HG03066 (cell line): ENCODE measurements around the gene POLL.
"Not testable (repeated sequence)": the region's sequence is repeated elsewhere in the genome, so short reads cannot be mapped to it uniquely, and the experiment has no call there.

Experiments
- ATAC-seq: cut with Tn5 transposase; IDR thresholded peaks from one replicate; pipeline ENCODE4 v1.9.1; 2021; ENCODE audit warnings: low read depth; ENCODE audit not compliant: unreplicated experiment

POLL gene

DNA sequence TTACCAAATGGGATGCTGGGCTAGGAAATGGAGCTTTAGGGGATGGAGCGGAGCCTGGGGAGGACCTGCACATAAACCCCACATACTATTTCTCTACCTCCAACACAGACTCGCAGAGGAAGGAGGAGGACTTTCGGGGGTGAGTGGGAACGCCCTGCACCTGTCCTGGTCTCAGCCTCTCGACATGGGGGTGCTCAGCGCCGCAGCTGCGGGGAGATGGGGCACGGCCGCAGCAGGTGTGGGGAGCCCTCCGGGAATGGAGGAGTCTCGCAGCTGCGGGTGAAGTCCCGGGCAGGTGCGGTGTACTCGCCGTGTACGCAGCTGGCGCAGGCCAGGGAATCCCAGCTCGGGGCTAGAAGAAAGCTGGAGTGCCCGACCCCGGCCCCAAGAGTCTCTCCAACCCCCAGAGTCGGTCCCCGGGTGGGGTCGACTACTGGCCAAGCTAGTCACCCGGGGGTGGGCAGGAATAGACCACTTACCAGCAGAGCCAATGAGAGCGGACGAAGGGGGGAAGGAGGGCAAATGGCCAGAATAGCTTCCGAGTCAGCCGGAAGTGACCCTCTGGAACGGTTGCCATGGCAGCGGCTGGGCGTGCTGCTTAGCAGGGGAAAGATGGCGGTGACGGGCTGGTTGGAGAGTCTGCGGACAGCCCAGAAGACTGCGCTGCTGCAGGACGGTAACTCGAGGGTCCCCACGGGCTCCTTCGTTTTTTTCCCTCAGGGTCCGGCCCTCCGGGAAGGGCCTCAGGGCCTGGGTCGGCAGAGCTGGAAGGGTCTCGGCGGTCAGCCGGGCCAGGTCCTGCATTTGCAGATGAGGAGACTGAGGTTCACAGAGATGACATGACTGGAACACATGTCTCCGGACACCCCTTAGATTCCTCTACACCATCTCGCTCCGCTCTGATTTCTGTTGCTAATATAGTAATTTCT, at the start of gene POLL, which contains the start of gene DPCD:
TSS of gene POLL (minus strand) at position 533 of the 929 bp plus-strand sequence. CDS start 897 bp downstream, outside the sequence.
TSS of gene DPCD (plus strand) at position 597 of the 929 bp plus-strand sequence. CDS start at position 613, 16 bp downstream.
- ATAC-seq: peak; percentile 98

DNA sequence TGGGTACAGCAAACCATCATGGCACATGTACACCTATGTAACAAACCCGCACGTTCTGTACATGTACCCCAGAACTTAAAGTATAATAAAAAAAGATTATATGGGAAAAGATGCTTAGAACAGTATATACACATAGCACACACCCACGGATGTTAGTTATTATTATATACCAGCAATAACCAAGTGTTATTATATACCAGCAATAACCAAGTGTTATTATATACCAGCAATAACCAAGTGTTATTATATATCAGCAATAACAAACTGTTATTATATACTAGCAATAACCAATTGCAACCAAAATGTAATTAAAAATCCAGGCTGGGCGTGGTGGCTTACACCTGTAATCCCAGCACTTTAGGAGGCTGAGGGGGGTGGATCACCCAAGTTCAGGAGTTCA, 45.5 kb upstream of the POLL start:
- not testable (repeated sequence) for ATAC-seq

DNA sequence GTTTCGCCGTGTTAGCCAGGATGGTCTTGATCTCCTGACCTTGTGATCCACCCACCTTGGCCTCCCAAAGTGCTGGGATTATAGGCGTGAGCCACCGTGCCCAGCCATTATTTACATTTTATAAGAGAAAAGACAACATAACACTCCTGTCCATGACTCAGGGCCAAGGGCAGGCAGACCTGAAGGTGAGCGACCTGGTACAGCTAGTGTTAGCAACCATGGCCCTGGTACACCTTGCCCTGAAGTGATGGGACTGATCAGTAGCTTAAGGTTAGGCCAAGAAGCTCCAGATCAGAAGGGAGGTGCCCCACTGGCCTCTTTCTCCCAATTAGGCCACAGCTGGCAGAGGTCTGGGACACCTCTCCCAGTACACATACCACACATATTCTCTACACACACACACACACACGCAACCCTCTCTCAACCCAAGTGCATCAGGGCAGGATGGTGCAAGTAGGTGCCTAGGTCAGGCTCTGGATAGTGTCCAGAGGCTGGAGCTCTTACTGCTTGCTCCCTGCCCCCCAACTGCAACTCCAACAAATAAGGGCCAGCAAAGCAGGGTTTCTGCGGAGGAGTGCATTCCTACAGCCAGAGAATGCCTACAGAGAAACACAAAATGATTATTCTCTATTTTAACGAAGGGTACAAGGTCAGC, 43.9 kb upstream of the POLL start:
- ATAC-seq: no peak

DNA sequence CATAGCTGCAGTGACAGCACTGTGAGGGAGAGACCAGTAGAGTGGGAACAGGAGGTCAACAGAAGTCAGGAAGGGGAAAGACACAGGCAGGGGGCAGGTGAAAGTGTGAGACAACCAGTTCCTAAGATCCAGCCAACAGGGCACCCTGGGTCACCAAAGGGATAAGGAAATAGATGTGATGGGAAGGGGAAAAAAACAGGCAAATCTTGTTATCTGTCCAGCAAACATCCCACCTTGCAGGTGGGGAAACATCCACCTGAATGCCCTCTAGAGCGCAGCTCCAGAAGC, 42.5 kb upstream of the POLL start:
- no peak for ATAC-seq

DNA sequence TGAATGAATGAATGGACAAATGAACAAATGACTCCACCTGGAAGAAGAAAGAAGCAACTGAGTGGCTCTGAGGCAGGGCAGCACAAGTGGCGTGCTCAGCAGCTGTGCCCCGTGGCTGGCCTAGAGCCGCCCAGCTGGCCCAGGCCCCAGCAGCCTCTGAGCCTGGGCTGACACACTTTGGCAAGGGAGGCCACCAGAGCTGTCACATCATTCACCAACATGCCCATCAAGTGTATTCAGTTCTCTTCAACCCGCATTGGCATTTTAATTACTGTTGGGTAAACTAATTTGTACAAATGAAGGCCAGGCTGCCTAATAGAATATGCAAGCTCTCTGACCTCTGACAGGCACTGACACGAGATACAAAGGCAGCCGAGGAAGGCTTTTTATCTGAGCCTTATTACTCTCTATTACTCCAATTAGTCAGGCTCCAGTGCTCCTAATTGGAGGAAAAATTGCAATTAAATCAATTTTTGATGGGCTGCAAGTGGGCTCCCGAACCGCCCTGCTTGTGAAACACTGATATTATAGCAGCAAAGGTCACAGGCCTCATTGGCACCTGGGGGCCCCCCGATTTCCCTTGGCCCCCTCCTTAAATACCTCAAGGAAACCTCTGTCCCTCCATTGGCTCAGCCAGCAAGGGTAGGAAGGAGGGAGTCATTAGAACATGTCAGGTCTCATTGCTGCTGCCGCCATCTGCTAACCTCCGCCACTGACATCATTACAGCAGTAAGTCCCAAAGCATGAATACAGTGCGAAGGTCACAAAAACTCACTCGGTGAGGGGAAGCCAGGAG, 42.0 kb upstream of the POLL start:
- no peak for ATAC-seq

DNA sequence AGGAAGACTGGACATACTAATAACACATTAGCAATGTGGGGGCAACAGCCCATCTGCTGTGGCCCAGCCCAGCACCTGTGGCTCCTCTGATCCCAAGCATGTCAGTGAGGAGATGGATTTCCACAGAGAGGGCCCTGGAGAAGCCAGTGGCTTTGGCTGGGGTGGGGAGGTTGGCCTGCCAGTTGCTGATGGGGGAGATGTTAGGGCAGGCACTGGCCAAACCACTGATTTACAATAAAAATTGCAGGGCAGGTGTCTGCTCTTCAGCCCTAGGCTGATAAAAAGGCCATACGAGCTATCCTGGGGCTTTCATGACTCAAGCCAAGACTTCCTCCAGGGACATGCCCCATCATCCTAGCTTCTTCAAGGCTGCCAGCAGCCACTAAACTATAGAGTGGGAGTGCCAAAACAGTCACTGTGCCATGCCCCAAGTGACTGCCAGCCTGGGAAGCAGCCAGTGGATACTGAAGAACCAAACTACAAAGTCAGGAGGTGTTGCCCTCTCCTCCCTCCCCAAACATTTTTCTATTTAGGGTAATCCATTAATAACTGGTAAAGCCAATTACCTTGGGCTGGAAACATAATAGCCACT, 37.9 kb upstream of the POLL start:
- ATAC-seq: no peak

DNA sequence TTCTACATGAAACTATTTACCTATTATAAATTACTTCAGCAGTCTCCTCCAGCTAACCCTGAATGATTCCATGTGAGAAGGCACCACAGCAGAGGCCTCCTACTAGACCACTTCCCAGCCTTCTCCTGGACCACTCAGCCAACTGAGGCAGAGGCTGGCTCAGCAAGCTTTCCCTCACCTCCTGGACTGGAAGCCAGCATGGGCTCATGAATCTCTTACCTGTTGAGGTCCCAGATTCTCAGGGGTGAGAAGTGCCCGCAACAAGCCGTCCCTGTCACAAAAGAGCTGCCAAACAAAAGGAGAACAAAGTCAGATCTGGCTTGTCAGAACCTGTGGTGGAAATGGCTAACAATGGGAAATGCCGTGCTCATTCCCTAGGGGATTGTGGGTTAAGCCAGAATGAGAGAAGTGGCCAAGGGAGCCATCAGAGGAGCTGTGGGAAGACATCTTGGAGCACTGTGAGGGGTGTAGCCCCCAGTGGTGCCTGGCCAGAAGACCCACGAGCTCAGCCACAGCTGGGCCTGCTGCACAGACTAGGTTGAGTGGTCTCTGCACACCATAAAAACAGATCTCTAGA, 36.6 kb upstream of the POLL start:
- no peak for ATAC-seq

DNA sequence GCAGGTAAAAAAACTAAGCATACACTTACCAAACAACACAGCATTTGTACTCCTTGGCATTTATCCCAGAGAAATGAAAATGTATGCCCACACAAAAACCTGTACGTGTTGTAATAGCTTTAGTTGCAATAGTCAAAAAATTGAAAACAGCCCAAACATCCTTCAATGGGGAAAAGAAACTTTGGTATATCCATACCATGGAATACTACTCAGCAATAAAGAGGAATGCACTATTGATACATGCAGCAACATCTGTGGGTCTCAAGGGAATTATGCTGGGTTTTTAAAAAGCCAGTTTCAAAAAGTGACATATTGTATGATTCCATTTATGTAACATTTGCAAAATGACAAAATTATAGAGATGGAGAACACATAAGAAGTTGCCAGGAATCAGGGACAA, 35.5 kb upstream of the POLL start:
- no peak for ATAC-seq

DNA sequence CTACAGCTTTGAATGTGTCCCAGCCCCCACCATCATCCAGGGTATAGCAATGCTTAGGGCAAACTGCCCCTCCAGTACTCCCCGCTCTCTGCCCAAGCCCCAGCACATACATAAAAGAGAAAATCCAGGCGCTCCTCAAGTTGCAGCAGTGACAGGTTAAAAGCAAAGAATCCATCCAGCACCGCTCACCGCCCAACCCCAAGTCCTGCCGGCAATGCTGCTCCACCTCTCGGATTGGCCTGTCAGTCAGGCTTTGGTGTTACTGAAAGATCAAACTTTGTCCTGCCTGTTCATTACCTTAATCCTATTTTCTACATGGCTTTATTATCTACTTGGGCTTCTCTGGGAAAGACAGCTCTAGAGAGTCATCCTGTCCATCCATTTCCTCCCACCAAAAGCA, 31.9 kb upstream of the POLL start:
- no peak for ATAC-seq

DNA sequence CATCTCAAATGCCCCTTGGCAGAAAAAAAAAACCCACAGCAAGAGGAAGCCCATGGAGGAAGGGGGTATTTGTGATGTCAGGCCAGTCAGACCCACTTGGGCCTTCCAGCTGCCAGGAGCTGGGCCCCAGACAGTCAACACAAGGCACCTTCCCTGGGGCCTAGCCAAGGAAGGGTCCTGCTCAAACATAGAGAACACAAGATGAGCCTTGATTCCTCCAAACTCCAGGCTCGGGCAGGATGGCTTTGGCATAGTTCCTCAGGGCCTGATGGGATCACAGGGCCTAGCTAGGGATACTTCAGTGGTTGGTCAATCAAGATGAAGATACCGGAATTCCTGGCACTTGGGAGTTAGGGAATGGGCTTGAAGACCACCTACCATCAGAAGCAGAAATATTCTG, 30.8 kb upstream of the POLL start:
- ATAC-seq: no peak

DNA sequence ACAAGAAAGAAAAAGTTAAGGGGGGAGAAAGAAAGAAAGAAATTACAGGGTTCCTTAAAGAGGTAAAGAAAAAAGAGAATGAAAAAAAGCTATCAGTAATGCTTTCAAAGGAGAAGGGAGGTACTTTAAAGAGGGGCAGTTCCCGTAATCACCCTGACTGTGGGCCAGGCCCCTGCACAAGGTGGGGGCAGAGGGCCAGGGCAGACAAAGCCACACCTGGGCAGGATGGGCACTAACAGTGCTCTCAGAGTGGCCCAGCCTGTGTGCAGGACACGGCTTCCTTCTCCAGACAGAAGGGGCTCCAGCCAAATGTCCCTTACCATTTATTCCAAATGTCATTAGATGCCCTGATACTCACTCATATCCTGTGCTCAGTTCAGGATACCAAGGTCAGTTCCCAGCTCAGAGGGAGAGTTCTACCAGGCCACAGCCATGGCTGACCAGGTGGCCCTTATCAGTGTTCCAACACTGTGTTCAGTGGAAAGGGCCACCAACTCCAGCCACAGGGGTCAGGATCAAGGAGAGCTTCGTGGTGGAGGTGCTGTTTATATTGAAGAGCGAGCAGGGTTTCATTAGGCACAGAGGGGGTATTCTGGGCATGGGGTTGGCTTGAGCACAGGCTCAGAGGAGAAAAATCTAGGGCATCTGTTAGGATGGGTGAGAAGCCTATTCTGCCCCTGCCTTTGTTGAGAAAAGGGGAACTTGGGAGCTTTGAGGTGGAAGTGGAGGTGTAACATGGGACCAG, 29.9 kb upstream of the POLL start:
- ATAC-seq: no peak

DNA sequence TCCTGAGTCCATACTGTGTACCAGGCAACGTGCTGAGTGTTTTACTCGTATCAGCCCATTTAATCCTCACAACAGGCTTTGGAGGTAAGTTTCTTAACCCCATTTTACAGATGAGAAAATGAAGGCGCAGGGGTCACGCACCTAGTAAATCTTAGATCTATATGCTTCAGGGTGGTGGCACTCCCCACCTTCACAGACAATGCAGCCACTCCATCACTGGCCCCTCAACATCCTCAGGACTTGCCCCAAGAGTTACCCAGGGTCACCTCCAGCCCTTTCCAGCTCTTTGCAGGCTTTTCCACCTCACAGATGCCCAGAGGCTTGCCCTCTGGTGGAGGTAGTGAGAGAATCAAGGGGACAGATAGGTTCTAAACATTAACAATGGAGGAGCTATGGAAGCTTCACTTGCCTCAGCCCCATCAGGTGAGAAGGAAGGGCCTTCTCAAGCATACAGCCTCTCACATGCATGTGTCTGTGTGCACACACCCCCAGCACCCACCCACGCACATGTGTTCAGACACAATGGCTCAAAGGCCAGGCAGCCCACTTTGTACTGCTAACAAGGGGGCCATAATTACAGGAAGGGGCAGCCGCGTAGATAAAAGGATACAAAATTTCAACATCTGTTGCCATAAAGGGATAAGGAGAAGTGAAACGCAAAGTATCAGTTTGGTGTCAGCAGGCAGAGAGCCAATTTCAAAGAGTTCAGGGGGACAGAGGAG, 29.2 kb upstream of the POLL start:
- no peak for ATAC-seq

DNA sequence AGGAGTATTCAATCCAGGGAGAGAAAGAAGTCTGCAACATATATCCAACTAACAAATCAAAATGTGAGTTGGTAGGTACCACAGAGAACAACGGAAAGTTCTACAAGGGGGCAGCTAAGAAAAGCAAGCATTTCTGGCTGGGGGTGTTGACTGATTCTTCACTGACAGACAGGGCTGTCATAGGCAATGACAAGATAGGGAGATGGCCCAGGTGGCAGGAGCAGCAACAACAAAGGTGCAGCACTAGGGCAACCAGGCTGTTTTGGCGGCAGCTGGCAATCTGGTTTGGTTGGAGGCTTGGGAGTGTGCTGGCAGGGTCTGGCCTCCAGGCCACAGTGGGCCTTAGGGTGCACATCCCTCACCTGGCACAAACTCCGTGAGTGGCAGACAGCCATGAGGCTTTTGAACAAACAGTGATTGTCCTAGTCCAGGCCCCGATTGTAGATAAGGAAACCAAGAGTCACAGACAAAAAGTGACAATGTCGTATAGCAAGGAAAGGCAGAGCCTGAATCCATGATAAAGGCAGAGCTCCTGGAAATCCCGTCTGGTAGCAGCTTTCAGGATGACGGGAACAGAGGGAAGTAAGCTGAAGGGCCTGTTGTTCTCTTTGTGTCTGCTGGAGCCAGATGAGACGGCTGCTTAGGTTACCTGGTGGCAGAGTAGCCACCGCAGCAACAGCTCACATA, 28.5 kb upstream of the POLL start:
- ATAC-seq: no peak

DNA sequence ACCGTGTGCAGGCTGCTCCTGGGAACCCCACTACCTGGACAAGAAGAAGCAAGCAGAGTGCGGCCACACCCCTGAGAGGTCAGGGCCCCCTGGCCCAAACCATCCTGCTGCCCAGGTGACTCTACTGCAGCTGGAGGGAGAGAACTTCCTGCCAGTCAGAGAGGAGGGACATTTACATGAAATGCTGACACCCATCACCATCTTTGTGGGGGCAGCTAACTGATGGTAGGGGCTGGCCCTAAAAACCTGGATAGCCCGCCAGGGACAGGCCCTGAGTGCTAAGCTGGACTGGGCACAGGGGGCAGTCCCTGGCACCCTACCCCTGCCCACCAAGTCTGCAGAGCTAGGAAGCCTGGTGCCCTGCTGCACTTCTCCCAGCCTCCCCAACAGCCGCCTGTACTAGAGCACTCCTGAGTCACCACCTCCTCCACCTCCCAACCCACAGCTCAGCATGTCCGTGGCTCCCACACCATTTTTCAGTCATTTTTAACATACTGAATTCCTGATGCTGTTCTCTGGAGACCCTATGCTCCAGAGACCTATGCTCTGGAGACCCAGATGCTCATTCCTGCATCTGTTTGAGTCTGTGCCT, 27.6 kb upstream of the POLL start:
- no peak for ATAC-seq

DNA sequence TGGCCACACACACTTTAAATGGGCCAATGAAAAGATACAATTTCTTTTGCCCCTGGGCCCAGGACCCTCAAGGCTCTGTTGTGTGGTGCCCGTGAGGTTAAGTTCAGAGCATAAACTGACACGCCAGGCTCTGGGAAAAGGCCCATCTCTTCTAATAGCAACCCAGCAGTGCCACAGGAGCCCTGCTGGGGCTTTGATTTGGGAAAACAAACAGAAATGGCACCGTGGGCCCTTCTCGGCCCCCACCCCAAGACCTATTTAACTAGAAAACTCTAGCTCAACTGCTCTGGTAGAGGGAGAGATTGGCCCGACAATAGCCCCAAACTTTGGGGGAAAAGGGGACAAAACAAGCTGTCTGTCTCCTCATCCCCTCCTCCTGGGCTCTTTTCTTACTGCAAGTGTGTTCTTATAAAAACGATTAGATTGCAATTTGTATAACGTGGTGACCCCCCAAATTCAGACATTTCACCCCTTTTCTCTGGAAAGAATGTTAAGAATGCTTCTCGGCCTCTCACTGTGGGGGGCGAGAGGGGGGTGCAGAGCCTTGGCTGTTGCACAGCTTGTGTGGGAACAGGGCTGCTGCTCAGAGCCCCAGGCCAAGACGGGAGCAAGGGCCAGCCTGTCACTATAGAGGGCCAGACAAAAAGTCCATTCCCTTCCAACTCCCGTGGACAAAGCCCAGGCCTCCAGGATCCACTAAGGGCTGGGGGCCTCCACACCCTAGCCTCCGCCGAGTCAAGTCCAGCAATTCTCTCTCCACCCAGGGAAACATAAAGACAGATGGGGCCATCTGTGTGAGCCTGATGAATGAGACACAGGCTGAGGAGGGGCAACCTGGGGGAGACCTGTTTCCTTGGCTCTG, 26.8 kb upstream of the POLL start:
- ATAC-seq: no peak

DNA sequence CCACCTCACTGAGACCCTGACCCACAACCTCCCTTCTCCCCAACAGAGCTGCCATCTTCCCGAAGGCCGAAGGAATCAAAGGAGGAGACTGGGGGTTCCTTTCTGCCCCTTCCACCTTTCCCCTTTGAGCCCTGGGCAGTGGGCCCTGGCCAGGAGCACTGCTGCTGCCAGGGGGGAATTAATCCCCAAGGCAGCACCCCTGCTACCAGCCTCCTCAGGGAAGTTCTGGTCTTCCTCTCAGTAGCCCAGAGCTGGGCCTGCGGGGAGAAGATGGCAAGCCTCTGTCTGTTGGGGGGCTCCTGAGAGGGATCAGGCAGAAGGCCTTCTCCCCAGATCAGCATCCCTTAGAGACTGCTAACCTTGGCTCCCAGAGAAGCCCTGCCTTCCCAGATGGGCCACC, 25.6 kb upstream of the POLL start:
- no peak for ATAC-seq

DNA sequence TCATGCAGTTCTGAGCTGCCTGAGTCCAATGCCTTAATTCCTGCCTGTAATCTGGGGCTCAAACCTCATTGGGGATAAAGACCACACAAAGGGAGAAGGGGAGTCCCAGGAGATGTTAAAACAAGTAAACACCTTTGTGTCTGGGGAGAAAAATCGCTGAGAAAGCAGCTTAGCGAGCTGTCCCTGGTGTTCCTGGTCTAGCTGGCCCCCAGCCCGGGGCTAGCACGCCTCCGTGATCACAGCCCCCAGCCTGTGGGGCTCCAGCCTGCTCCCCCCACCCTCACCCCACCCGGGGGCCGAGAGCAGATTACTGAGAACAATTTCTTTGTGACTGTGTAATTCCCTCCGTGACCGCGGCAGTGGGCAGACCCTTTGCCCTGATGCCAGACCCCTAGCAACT, 24.8 kb upstream of the POLL start:
- no peak for ATAC-seq
